Body of pancreas (tissue), 4 donors: Measurements from ENCODE around the gene RAB8B. TPM values are rescaled to one million over a fixed set of nuclear protein-coding genes. Genes with fewer than 3 reads are reported as not detected.

ENCODE experiments used
- ATAC-seq: fragments of 150-250 bp; one replicate; pipeline ENCODE4 v1.9.1; 2016
- DNase-seq, 4 donors: peaks; one replicate each; pipeline ENCODE4 v3.0.0-alpha.2; 2019
- H3K27ac ChIP-seq, 4 donors: fragments of 200-600 bp; sonication (generic); 1 replicate in 3 of 4; 2 replicates in 1 of 4; pipeline versions ENCODE4 v1.5.1 to v1.6.1; 2016 to 2019; ENCODE audit warnings: mild to moderate bottlenecking in 1 of 4, mixed read lengths in 1 of 4, moderate library complexity in 1 of 4
- H3K27me3 ChIP-seq, 2 donors: fragments of 200-600 bp; sonication (generic); one replicate each; pipeline ENCODE4 v1.6.0; 2016; ENCODE audit warnings: mild to moderate bottlenecking in 1 of 2
- H3K36me3 ChIP-seq, 2 donors: fragments of 200-600 bp; sonication (generic); replicated peaks in 1 of 2; 2 replicates each; pipeline ENCODE4 v1.5.1; 2016; ENCODE audit warnings: low read depth in 2 of 2; ENCODE audit not compliant: insufficient read depth in 1 of 2
- H3K4me1 ChIP-seq: fragments of 200-600 bp; sonication (generic); one replicate; pipeline ENCODE4 v1.6.0; 2016
- H3K4me3 ChIP-seq, 2 donors: fragments of 200-600 bp; sonication (generic); 1 replicate in 1 of 2; 2 replicates in 1 of 2; pipeline ENCODE4 v1.5.1; 2016 to 2019
- H3K9me3 ChIP-seq, 3 donors: fragments of 200-600 bp; sonication (generic); 1 replicate in 2 of 3; 2 replicates in 1 of 3; pipeline ENCODE4 v1.5.1; 2016
- POLR2A ChIP-seq, 3 donors: fragments of 450-650 bp; IDR thresholded peaks; one replicate each; pipeline ENCODE4 v1.6.1; 2016; ENCODE audit warnings: antibody characterized with exemption in 3 of 3, mild to moderate bottlenecking in 2 of 3
- WGBS, 2 donors: methylation state at CpG; one replicate each; pipeline ENCODE4 v1.1.5; 2017; 5-methylcytosine and 5-hydroxymethylcytosine counted together
- intact Hi-C: fragments of 100-400 bp; cut with DNase I; formaldehyde crosslinking; loops from one replicate; pipeline ENCODE4 v1.15.1; 2023
- total RNA-seq, 2 donors: library from RNA; depleted of rRNA; stranded (reverse); fragments of >200 nt; gene quantifications; one replicate each; pipeline ENCODE4 v1.1.0, GENCODE V29; 2016
- TF ChIP-seq, protein P1 (sequence below), 7 experiments: fragments of 450-650 bp in 4 of 7; fragments of 200-600 bp in 3 of 7; sonication (generic) in 3 of 7; IDR thresholded peaks; one replicate each; pipeline ENCODE4 v1.5.1; 2016 to 2019; ENCODE audit warnings: antibody characterized with exemption in 7 of 7

Gene RAB8B
- total RNA-seq, 2 donors from 2014 or later = 12.5 to 14.0 TPM

DNA sequence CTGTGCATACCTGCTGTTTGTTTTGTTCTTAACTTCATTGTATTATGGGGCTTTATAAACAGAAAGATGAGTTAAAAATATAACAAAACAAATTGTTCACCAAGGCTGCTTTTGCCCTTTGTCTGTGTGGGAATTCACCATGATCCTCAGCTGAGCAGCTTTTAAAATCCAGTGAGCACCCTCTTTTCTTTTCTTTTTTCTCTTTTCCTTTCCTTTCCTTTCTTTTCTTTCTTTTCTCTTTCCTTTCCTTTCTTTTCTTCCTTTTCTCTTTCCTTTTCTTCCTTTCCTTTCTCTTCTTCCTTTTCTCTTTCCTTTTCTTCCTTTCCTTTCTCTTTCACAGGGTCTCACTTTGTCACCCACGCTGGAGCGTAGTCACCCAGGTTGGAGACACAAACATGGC lies 38.3 kb downstream of the RAB8B start:
- Histone ChIP-seq H3K27ac (no peak overlapping the region), H3K4me3 (no peak overlapping the region), H3K36me3 (no peaks in the 10 kb centered on the region), H3K27me3 (no peaks in the 10 kb centered on the region), H3K4me1 (no peaks in the 10 kb centered on the region), H3K9me3 (no peaks in the 10 kb centered on the region)
- DNase-seq (no peak), ATAC-seq (no peak)
- WGBS, 2 donors = 96 to 100% methylated on average over 2 of the region's 2 CpGs
- intact Hi-C loops = no loop called here
- no peak for TF ChIP-seq POLR2A (IDR thresholded peaks at IDR 0.05)
- TF ChIP-seq, protein P1, sequence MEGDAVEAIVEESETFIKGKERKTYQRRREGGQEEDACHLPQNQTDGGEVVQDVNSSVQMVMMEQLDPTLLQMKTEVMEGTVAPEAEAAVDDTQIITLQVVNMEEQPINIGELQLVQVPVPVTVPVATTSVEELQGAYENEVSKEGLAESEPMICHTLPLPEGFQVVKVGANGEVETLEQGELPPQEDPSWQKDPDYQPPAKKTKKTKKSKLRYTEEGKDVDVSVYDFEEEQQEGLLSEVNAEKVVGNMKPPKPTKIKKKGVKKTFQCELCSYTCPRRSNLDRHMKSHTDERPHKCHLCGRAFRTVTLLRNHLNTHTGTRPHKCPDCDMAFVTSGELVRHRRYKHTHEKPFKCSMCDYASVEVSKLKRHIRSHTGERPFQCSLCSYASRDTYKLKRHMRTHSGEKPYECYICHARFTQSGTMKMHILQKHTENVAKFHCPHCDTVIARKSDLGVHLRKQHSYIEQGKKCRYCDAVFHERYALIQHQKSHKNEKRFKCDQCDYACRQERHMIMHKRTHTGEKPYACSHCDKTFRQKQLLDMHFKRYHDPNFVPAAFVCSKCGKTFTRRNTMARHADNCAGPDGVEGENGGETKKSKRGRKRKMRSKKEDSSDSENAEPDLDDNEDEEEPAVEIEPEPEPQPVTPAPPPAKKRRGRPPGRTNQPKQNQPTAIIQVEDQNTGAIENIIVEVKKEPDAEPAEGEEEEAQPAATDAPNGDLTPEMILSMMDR (IDR thresholded peaks at IDR 0.05) = no peak

DNA sequence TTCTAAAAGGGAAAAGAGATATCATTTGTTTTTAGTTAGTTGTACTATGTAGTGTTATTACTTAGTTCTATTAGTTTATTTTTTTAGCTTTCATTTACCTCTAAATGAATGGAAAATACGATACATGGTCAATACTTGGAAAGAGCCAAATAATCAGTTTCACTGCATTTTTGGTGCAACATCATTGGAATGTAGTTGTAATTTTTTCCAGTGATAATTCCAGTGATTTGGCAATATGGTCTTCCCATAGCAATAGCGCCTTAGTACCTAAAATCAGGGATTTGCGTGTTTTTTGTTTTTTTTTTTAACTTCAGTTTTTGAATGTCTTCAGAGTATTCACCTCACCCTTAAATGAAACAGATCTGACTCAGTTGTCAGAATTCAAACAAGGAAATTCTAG lies 41.8 kb downstream of the RAB8B start:
- no peaks in the 10 kb centered on the region for H3K27me3 ChIP-seq
- peaks cover 21% of the 10 kb centered on the region for H3K4me1 ChIP-seq
- no peaks in the 10 kb centered on the region for H3K9me3 ChIP-seq
- intact Hi-C loops = no loop called here
- H3K36me3 ChIP-seq = no peaks in the 10 kb centered on the region
- DNase-seq (no peak), ATAC-seq (no peak)
- WGBS, 2 donors = 93 to 94% methylated on average over 3 of the region's 3 CpGs
- TF ChIP-seq, protein P1 (IDR thresholded peaks at IDR 0.05) = no peak
- TF ChIP-seq POLR2A (IDR thresholded peaks at IDR 0.05) = no peak
- H3K4me3 ChIP-seq = no peak overlapping the region
- no peak overlapping the region for H3K27ac ChIP-seq

DNA sequence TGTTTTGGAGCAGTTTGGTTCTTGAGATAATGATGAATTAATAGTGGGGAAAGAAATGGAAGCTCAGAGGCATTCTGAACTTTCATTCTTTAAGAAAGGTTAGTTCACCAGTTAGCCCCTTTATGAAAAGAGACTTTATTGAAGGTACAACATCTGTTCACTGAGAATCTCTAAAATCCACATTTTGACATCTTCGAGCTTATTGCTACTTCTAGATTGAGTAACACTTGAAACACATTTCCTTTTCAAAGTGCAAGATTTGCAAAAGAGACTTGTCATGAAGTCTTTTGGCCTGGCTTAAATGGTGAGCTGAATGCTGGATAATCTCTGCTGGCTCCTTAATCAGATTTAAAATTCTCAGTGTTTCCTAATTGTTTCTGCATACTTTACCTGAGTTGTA lies 42.3 kb downstream of the RAB8B start:
- intact Hi-C loops = no loop called here

GRCh38 chr15:63232405-63232804 lies 43.0 kb downstream of the RAB8B start:
- 70 to 89% methylated on average over 4 of the region's 4 CpGs for WGBS, 2 donors
- Histone ChIP-seq H3K36me3 (no peaks in the 10 kb centered on the region), H3K9me3 (no peaks in the 10 kb centered on the region), H3K27ac (peak overlapping the region in 1 of 4 donors; percentile 24), H3K4me1 (peaks cover 21% of the 10 kb centered on the region), H3K27me3 (no peaks in the 10 kb centered on the region), H3K4me3 (no peak overlapping the region)
- ATAC-seq (no peak), DNase-seq (no peak)
- TF ChIP-seq POLR2A (IDR thresholded peaks at IDR 0.05) = no peak
- TF ChIP-seq, protein P1 (IDR thresholded peaks at IDR 0.05) = no peak
- intact Hi-C loops = no loop called here

More for the DNA sequence above, 42.3 kb downstream of the RAB8B start:
- Histone ChIP-seq H3K9me3 (no peaks in the 10 kb centered on the region), H3K27ac (no peak overlapping the region), H3K36me3 (no peaks in the 10 kb centered on the region), H3K4me3 (no peak overlapping the region), H3K4me1 (peaks cover 21% of the 10 kb centered on the region), H3K27me3 (no peaks in the 10 kb centered on the region)
- no peak for TF ChIP-seq POLR2A (IDR thresholded peaks at IDR 0.05)
- TF ChIP-seq, protein P1 (IDR thresholded peaks at IDR 0.05) = no peak
- DNase-seq (no peak), ATAC-seq (no peak)
- WGBS, 2 donors = 64 to 82% methylated on average over 1 of the region's 1 CpG

- no peak overlapping the region for H3K4me3 ChIP-seq
- intact Hi-C loops = no loop called here
- ATAC-seq = no peak
- H3K9me3 ChIP-seq = no peaks in the 10 kb centered on the region
- H3K27ac ChIP-seq = peak overlapping the region in 1 of 4 donors; percentile 24
- TF ChIP-seq POLR2A (IDR thresholded peaks at IDR 0.05) = no peak
- TF ChIP-seq, protein P1 (IDR thresholded peaks at IDR 0.05) = no peak
- WGBS, 2 donors = 97 to 98% methylated on average over 5 of the region's 5 CpGs
- peaks cover 21% of the 10 kb centered on the region for H3K4me1 ChIP-seq
- H3K27me3 ChIP-seq = no peaks in the 10 kb centered on the region
- no peak for DNase-seq
- H3K36me3 ChIP-seq = no peaks in the 10 kb centered on the region
These were observed 43.5 kb downstream of the RAB8B start for GRCh38 chr15:63232943-63233342.
